ENCODE measurements around the gene ACOX1.

Gene ACOX1

DNA sequence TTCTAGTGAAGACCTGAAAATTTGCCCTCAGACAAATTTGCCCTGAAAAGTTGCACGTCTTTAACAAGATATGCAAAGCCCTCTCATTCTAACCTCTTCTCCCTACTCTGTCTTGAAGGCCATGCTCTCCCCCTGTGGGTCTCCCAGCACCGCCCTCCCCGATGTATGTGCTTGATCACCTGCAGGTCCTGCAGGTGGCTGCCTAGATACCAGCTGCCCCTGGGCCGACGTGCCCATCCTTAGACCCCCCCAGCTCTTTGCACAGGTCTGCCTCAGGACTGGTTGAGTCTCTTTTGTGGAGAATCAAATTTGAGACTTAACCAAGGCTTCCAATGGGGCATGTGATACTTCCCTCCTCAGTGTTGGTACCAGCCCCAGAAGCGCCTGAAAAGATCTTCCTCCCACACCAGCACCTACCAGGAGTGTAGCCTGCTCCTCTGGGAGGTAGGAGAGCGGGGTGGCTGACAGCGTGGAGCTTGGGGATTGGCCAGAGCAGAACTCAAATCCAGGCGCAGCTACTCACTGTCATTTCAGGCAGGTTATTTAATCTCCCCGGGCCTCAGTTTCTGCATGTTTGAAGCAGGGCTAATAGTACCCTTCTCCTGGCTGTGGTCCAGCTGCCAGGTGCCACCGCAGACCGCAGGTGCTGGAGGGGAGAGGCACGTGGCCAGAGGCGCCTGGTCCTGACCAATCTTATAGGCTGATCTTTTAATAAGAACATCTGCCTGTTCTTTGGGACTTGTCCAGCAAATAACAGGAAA lies 69.7 kb downstream of the ACOX1 start:
- DNase-seq (ENCODE audit: low read depth, low spot score): no peak

DNA sequence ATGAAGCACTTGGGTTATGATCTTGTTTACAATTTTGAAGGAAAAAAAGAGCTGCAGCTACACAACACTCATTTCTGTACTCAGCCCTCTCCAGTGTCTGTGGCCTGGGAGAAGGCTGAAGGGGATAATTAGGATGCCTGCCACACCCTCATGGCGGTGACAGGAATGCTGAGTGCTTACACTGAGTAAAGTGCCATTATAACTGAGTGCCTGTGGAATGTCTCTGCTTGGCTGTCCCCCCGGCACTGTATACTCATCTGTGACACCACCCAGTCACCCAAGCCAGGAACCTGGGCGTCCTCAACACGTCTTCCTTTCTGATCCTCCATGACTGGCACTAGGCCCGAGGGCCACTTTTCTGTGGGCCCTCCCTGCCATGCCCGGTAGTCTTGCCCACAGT lies 70.8 kb downstream of the ACOX1 start:
- no peak for DNase-seq (ENCODE audit: low read depth, low spot score)

DNA sequence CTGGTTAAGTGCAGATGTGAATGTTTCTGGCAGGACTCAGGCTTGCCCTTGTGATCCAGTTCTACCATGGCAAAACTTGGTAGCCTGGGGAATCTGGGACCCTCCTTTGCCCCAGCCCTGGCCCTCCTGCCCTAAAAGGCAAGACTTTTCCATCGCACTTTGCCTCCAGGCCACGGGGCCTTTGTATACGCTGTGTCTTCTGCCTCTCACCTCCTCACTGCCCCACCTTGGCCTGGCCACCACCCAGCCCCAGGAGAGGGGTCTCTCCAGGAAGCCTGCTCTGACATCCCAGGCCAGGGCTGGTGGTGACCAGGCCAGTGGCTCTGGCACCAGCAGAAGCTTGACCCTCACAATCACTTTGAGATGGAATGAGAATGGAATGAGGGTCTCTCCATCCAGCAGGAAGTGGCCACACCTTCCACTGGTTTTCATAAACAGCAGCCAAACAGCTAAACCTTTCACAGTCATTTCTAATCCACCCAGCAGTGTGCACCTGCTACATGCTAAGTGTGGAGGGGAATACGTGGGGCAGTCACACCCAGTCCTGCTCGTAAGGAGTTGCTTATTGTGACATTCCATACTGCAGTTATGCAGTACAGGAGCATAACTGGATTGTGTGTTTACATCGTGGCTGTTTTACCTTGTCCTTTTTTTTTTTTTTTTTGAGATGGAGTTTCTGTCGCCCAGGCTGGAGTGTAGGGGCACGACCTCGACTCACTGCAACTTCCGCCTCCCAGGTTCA lies 72.7 kb downstream of the ACOX1 start:
- no peak for DNase-seq (ENCODE audit: low read depth, low spot score)

DNA sequence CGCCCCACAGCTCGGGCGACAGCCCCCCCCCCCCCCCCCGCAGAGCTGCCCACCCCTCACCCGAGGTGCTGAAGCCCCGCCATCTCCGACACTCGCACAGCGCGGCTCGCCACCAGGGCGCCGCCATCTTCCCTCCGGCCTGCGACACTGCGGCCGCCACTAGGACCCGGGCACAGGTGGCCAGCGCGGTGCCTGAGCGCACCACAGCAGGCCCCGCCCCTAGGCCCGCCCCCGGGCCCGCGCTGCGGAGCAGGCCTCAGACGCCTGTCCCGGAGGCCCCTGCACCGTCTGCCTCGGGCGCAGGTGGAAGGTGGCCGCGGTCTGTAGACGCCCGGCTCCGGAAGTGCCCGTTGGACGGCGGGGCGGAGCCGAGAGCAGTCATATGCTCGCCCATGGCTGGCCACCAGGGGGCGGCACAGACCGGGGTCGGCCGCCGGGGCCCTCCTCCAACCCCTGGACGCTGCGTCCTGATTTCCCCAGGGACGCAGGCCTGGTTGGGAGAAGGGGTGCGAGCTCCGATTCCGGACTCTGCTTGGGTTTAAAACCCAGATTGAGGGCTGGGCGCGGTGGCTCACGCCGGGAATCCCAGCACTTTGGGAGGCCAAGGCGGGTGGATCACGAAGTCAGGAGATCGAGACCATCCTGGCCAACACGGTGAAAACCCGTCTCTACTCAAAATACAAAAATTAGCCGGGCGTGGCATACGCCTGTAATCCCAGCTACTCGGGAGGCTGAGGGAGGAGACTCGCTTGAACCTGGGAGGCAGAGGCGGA lies 74.0 kb downstream of the ACOX1 start, which contains the start of gene MRPL38:
TSS of gene MRPL38 (minus strand) at position 136 of the 773 bp plus-strand sequence. CDS start at position 127, 9 bp downstream.
- peak; percentile 75 for DNase-seq (ENCODE audit: low read depth, low spot score)

DNA sequence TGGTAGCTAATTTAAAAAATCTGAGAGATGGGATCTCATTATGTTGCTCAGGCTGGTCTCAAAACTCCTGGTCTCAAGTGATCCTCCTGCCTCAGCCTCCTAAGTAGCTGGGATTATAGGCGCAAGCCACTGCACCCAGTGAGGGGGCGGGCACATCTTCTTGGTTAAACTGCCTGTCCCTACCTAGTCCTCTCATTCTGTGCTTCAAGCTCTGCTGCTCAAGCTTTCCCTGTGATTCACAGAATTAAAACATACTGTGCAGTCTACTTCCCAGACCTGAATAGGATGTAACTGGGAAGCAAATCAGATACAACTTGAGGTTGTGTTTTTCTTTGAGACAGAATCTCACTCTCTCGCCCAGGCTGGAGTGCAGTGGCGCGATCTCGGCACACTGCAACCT lies 76.6 kb downstream of the ACOX1 start:
- no peak for DNase-seq (ENCODE audit: low read depth, low spot score)

DNA sequence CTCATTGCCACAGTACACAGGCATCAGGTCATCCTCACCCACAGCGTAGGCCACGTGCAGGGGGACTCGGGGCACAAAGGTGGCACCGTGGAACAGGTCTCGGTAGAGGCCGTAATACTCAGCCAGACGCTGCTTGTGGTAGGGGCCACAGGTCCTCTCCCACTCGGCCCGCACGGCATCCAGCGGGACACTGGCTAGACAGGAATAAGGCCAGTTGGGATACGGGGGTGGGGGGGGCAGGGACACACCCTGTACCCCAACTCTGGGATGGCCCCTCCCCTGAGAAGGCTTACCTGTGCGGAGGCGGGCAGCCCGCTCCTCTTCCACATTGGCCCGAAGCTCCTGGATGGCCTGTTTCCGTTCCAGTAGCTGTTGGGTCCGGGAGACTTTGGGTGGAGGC lies 77.2 kb downstream of the ACOX1 start:
- DNase-seq (ENCODE audit: low read depth, low spot score): no peak

DNA sequence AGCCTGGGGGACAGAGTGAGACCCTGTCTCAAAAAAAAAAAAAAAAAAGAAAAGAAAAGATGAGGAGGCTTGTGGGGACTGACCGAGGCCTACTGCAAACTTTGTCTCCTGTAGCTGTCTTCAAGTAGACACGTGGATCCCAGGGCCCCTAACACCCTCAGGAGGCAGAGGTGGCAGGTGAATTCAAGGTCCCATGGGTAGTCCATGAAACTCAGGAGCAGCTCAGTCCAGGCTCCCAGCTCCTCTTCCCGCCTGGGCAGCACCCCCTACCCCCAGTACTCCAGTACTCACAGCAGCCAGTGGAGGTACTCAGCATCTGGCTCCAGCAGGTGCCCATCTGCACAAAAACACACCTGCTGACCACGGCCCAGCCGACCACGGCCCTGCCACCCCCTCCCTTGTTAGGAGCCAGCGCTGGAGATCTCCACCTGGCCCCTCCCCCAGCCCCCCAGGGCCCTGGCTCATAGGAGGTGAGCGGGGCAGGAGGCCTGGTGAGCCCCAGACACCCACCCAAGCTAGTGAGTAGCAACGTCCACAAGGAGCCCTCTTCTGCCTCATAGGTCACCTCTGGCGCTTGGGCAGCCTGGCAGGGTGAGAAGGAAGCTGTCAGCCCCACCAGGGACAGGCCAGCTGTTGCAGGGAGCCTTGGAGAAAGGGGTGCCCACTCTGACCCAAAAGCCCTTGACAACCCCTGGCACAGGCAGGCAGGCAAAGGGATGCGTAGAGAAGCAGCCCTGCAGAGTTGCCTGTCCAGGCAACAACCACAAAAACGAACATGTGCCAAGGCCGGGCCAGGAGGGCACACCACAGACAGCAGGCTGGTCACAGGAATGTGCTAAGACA lies 78.1 kb downstream of the ACOX1 start:
- no peak for DNase-seq (ENCODE audit: low read depth, low spot score)

DNA sequence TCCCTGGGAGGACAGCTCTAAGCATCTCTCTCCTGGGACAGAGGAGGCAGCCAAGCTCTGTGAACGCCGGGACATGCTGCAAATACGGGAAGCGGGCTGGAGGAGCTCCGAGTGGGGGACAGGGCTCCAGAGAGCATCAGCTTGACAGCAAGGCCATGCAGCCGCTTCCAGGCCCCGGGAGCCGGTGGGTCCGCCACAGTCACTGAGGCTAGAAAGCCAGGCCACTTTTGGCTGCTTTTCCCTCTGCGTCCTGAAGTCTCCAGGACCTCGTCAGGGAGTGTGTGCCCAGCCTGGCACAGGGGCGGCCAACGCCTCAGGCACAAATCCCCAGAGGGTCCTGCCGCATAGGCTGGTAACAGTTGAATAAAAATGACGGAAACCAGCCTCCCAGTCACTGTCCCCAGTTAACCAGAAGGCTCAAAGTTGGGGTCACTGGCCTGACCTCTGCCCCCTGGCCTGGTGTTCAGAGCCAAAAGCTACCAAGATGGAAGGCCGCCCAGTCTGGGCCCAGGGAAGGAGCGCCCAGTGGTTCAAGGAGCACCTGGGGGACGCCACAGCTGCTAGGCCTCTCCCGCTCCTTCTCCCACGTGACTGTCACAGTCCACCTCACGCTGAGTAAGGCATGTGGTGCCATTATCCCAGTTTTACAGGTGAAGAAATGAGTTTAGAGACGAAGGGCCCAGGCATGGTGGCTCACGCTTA lies 79.0 kb downstream of the ACOX1 start:
- DNase-seq (ENCODE audit: low read depth, low spot score): no peak

DNA sequence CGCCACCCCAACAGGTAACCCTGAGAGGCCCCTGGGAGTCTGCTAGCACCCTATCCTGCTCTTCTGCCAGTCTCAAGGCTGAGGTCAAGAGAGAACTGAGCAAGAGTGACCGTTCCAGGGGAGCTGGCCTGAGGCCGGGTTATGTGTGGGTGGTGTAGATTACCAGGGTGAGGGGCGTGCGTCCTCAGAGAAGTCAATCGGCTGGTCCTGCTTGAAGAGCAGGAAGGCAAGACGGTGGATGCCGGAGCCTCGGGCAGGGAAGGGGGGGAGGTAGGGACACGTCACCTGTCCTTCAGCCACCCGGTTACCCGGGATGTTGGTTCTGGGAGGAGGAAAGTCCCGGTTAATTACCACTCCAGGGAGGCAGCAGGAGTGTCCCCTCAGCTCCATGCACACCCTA lies 79.6 kb downstream of the ACOX1 start:
- no peak for DNase-seq (ENCODE audit: low read depth, low spot score)

DNA sequence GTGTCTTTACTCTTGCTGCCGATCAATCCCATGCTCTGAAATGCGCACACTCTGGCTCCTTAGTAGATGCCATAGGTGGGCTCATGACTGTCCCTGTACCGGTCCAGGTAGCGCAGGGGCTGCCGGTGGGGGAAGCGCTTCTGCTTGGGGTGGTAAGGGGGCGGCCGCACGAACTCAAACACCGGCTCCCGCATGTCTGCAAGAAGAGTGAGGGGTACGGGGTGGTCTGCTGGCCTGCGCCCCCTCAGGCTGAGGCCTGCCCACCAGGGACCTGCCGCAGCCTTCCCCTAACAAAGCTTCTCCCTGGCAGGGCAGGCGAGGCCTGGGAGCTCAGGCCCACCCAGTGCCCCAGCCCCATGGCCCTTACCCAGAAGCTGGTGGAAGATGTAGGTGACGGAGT lies 80.2 kb downstream of the ACOX1 start:
- DNase-seq (ENCODE audit: low read depth, low spot score): no peak

DNA sequence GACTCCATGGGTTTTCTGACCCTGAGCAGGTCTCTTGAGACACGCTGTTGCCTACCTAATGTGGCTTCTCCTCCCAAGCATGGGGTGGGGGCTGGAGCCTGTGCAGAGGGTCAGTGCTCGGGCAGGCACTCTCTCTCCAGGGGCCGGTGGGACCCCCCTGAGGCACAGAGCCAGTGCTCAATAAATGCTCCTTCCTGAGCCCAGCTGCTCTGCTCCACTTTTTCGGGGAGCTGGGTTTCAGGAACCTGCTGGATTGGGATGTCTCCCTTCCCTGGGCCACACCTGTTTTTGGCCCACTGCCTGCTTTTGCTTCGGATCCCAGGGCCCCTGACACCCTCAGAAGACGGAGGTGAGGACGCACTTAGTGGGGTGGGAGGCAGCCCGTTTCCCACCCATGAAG lies 80.9 kb downstream of the ACOX1 start:
- no peak for DNase-seq (ENCODE audit: low read depth, low spot score)

DNA sequence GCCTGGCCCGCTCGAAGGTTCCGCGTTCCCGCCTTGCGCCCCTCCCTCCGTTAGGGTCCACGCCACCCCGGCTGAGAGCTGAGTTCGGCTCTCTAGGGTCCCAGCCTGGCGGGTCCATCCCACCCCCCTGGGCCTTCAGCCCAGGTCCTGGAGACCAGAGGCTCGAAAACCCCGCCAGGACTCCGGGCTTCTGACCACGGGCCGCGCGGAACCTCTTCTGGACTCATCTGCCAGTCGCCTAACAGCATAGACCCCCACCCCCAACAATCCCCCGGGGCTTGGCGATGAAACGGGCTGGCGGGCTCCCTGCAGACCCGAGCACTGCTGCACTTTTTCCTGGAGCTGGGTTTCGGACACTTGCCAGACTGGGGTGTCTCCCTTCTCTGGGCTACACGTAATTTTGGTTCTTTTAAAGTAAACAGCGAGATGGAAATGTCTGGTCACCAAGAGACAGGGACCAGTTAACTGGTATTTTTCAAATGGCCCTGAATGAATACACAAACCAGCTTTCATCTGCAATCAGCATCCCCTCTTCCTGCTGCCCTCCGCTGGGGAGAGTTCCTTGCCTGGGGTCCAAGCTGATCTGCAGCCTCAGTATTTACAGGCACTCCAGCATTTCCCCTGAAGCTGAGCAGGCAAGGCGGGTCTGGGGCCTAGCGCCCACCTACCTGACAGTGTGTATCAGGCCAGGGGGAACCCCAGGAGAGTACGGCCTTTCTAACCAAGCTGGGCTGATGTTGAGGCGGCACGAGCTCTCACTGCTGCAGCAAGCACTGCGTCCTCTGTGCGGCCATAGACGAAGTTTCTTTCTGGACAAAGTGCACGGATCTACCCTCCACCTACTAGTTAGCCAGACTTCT lies 81.6 kb downstream of the ACOX1 start:
- DNase-seq (ENCODE audit: low read depth, low spot score): no peak

DNA sequence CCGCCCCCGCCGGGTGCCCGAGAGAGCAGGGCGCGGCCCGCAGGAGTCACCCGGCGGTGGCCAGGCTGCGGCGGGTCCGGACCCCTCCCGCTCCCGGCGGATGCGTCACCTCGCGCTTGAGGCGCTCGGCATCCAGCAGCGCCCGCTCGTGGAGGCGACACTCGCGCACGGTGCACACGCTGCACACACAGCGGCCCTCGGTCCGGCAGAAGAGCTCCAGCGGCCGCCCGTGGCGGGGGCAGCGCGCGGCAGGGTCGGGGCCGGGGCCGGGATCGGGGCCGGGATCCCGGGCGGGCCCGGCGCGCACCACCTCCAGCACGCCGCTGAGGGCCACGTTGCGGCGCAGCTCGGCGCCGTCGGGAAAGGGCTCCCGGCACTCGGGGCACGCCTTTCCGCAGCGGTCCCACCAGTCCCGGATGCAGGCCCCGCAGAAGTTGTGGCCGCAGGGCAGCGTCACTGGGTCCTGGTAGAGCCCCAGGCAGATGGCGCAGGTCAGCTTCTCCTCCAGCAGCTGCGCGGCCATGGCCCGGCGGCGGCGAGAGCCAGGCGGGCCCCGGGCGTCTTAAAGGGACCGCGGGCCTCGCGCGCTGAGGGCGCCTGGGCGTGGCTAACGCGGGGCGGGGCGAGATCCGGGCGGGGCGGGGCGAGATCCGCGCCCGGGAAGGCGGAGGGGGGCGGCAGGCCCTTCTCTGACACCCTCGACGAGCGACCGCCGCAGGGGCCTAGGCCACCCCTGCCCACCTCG lies 82.4 kb downstream of the ACOX1 start, which contains the start of gene TRIM65:
TSS of gene TRIM65 (minus strand) at position 537 of the 745 bp plus-strand sequence. CDS start at position 523, 14 bp downstream.
- DNase-seq (ENCODE audit: low read depth, low spot score): no peak

DNA sequence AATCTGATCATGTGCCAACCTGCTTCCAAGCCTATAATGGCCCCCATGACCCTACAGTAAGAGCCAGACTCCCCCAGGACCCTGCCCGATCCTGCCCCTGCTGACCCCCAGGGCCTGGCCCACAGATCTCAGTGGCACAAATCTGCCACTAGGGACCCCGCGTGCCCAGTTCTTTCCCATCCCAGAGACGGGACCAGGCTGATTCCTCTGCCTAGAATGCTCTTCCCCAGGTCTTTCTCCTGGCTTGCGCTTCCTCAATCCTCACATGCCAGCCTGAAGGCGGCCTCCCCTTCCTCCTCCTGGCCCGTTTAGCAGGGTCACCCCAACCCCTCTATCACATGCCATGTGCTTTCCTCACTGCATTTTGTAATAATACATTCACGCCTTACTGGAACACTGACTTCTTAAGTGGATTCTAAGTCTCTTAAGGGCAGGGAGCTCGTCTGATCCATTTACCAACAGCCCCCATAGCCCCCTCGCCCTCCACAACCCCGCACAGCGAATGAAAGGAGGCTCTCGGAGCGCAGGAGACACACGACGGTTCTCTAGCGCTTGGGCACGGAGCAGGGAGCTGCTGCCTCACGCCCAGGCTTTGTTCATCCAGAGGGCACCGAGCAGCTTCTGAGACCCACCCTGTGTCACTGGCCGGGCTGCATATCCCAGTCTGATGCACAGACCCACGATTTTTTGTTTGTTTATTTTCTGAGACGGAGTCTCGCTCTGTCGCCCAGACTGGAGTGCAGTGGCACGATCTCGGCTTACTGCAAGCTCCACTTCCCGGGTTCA lies 83.4 kb downstream of the ACOX1 start:
- no peak for DNase-seq (ENCODE audit: low read depth, low spot score)

DNA sequence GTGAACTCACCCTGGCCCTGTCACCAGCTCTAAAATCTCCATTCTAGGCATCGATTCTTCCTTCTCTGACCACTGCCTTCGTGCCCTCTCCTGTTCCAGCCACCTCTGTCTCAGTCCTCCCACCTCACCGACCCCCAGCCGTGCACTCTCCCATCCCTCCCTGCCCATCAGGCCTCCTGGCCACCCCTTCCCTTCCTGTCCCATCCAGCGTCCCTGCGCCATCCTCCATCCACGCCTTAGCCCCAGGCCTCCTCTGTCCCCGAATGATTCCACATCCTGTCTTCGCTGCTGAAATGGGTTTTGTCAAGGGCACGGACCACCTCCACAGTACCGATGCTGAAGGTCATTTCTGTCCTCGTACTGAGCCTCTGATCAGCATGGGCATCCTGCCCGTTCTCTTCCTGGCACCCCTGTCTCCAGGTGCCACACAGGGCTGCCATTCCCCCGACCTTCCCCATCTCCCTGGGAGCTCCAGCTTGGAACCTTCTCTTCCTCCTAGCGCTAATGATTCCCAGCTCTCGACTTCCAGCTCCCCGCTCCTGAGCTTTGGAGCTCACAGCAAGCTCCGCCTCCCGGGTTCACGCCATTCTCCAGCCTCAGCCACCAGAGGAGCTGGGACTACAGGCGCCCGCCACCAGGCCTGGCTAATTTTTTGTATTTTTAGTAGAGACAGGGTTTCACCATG lies 84.8 kb downstream of the ACOX1 start:
- DNase-seq (ENCODE audit: low read depth, low spot score): no peak

DNA sequence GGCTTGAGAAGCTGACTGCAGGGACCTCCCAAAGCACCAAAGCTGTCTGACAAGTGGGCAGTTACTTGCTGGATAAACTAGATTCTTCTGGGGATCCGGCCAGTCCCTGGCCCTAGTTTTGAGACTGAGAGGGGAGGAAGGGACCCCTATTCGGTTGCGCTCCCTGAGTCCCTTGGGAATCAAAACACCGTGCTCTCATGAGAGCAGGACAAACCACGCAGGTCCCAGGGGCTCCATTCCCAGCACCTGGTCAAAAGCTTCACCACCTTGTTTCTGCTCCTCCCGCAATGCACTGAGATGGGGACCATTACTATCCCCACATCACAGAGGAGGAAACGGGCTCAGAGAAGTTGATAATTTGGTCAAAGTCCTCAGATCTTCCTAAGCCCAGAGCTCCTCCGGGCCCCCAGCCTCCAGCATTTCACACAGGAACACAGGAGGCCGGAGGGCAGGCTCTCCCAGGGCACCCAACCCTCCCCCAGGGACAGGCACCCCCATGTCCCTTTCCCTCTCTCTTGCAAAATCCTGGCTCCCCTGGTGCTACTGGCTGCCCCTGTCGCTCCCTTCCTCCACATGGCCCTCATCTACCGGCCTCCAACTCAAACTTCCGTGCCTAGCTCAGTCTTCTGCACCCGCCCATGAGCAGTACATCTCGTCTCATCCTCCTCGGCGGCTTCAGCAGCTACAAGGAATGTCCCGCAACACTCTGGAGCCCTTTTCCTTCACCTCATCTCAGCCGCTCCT lies 85.5 kb downstream of the ACOX1 start:
- no peak for DNase-seq (ENCODE audit: low read depth, low spot score)

Data from iPS DF 19.7 (cell line).